SHP77 treated with DMSO at 0.1 percent for 48 hours (cell line): ENCODE measurements around the gene COA7.
"Not testable (repeated sequence)": the region's sequence is repeated elsewhere in the genome, so short reads cannot be mapped to it uniquely, and the experiment has no call there.

Source experiments
- DNase-seq: peaks from one replicate; lab custom pipeline; 2025; lab: John Stamatoyannopoulos, UW

The COA7 gene

DNA sequence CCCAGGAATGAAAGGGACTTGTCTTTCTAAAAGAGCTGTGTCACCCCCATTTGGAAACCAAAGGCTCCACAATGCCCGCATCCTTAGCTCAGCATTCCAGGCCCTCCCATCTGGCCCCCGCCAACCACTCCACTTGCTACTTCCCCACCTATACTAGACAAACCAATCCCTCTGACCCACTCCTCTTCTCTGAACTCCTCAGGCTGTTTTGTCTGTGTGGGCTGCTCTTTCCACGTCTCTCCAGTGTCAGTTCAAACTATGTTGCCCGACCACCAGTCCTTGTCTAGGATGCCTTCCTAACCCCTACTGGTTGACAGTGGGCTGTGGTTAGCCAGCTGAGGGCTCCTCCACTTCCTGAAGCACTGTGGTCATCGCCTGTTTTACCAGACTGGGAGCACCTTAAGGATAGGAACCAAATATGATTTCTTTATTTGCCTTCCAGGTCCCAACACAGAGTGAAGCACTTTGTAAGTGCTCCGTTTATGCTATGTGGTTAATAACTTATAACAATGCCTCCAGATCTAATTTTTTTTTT is 8.1 kb upstream of the COA7 start:
- DNase-seq: no peak

DNA sequence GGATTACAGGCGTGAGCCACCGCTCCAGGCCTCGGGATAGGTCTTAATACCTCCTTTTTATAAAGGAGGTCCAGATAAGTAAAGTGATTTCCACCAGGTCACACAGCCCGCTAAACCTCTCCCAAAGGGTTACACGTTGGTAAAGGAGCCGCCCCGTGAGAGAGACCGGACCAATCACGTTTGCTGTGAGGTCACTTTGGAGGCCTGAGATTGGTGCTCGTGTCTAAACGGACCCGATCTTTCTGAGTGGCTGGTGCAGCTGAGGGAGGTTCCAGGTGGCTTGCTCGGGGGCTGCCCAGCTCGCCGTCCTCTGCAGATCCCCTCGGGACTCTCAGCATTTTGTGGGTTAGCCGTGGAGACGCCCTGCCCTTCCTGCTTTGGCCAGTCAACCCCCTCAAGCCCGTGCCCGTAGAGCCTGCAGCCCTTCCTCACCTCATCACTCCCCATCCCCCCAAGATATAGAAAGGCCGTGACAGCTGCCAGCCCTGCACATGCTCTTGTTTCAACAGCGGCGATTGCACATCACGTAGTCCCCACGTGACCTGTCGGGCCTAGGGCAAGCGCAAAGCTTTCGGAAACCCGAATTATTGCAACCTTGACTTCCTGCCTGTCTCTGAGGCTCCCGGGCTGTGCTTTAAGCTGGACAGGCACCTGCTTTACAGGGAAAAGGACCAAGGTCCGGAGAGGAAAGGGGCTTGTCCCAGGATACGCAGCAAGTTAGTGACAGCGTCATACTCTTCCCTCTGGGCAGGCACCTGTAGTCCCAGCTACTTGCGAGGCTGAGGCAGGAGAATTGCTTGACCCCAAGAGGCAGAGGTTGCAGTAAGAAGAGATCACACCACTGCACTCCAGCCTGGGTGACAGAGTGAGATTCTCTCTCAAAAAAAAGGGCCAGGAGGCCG is 5.0 kb upstream of the COA7 start:
- DNase-seq: peak; percentile 93

DNA sequence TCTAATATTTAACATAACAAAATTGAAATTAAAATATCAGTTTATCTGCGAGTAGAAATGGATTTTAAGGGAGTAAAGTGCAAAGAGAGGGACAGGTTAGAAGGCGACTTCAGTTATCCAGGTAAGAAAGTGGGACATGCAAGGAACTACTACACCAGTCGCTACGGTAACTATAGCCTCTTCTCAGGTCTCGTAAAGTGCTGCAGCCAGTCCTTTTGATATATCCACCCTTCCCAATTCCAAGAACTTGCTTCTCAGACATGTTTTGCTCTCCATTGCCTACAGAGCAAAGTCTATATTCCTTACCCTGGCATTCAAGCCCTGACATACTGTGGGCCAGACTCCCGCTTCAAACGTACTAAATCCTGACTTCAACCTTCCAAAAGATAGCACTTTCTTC is 2.5 kb downstream of the COA7 start:
- no peak for DNase-seq

DNA sequence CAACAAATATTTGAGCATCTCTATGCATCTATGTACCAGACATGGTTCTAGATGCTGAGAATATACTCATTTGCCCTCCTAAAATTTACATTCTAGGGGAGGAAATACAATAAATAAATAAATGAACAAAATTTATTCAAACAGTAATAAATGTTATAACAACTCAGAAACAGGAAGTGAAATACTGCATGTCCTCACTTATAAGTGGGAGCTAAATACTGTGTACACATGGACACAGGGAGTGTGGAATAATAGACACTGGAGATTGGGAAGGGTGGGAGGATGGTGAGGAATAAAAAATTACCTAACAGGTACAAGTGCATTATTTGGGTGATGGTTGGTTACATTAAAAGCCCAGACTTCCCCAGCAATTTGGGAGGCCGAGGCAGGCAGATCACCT is 4.3 kb downstream of the COA7 start:
- no peak for DNase-seq

DNA sequence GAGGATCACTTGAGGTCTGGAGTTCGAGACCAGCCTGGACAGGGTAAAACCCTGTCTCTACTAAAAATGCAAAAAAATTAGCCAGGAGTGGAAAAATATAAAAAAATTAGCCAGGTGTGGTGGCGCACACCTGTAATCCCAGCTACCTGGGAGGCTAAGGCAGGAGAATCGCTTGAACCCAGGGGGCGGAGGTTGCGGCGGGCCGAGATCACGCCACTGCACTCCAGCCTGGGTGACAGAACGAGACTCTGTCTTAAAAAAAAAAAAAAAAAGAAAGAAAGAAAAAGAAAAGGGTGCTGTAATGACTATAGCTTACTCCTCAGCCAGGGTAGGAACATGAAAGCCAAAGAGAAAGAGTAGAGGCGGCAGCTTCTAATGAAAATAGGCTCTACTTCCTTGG is 4.8 kb downstream of the COA7 start:
- not testable (repeated sequence) for DNase-seq

DNA sequence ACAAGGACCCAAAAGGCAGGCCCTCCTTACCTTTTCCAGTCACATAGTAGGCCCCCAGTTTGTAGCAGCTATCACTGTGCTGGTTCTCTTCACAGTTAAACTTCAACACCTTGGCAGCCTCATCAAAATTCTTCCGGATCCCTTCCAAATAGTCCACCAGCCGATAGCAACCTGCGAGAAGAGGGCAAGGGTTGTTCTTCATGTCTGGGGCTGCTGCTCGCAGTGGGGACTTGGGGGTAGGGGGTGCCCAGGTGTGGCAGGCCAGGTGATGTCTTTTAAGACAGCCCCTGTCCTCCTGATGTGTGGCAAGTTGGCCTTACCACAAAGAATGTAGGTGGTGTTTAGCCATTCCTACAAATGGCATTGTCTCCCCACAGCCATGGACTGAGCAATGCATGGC is 5.5 kb downstream of the COA7 start:
- DNase-seq: no peak

DNA sequence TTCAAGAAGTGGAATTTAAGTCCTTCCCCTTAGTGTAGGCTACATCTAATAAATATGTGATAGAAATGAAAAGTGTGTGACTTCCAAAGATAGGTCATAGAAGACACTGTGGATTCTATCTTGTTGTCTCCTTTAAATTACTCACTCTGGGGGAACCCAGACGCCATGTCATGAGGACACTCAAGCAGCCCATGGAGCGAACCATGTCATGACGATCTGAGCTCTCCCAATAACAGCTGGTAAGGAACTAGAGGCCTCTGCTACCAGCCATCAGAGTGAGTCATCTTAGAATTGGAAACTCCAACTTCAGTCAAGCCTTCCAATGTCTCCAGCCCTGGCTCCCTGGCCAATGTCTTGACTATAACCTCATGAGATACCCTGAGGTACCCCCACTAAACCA is 6.3 kb downstream of the COA7 start:
- no peak for DNase-seq

DNA sequence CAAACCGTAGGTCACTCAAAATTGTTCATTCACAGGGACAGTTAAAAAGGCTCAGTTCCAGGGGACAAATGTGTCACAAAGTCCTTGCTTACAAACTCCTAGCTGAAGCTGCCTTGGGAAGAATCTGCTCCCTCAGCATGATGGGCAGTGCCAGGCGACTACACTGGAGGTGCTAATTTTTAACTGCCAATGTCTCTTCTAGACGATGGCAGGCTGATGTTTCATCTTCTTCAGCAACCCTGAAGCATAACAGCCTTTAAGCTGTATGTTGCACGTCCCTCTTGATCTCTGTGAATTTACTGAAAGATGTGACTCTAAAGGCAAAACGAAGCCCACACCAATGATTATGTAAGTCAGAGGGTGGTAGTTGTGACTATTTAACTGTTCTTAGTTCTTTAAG is 11.3 kb downstream of the COA7 start:
- no peak for DNase-seq

DNA sequence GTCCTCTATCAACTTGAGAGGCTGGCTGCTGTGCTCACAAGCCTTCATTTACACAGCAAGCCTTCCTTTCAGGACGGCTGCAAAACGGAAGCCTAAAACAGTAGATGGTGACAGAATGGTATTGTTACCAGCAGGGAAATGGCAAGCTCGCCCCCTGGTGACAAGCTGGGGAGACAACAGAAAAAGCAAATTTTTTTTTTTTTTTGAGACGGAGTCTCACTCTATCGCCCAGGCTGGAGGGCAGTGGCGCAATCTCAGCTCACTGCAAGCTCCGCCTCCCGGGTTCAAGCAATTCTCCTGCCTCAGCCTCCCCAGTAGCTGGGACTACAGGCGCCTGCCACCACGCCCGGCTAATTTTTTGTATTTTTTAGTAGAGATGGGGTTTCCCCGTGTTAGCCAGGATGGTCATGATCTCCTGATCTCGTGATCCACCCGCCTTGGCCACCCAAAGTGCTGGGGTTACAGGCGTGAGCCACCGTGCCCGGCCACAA is 11.8 kb downstream of the COA7 start:
- DNase-seq: peak; percentile 10

DNA sequence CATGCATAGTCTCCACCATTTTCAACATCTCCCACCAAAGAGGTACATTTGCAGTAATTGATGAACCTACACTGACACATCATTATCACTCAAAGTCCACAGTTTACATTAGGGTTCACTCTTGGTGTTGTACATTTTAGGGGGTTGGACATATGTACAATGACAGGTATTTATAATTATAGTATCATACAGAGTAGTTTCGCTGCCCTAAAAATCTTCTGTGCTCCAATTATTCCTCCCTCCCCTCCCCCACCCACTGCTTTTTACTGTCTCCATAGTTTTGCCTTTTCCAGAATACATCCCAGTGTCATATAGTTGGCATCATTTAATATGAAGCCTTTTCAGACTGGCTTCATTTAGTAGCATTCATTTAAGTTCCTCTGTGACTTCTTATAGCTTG is 13.6 kb downstream of the COA7 start:
- no peak for DNase-seq

DNA sequence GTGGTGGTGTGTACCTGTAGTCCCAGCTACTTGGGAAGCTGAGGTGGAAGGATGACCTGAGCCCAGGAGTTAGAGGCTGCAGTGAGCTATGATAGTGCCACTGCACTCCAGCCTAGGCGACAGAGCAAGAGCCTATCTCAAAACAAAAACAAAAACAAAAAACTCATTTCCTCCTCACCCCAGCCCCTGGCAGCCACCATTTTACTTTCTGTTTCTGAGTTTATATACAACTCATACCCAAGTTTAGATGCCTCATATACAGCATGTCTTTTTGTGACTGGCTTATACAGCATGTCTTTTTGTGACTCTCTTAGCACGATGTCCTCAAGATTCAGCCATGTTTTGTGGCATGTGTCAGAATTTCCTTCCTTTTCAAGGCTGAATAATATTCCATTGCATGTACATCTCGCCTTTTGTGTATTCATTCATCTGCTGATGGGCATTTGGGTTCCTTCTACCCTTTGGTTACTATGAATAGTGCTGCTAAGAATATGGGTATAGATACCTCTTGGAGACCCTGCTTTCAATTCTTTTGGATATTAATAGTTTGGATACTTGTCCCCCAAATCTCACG is 14.7 kb downstream of the COA7 start:
- DNase-seq: no peak

DNA sequence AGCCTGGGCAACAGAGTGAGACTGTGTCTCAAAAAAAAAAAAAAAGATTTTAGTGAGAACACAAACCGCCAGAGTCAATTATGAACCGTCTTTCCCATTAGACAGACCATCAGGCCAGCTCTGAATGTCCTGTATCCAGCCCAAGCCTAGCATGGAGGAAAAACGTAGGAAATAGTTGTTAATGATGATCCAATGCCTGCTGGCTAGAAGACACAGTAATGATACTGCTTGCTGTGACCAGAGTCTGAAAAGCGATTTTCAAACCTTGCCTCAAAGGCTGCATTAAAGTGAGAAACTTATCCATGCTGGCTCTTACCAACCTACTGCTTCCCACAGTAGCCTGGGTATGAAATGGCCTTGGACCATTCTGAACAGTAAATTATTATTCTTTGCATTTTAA is 17.0 kb downstream of the COA7 start:
- DNase-seq: no peak

DNA sequence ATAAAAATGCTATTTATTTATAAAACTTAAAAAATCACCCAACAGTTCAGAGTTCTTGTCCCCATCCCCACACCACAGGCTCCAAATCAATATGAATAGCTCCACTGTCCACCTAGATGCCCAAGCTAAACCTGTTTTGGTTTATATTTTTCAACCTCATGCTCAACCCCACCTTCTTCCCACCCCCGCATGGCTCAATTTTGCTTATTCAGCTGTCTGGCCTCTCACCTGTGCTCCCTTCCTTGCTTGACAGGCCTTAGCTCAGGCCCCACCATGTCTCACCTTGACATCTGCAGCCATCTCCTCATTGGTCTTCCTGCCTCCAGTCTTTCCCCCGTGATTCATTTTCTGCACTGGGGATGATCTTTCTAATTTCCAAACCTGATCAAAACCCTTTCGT is 17.8 kb downstream of the COA7 start:
- no peak for DNase-seq

DNA sequence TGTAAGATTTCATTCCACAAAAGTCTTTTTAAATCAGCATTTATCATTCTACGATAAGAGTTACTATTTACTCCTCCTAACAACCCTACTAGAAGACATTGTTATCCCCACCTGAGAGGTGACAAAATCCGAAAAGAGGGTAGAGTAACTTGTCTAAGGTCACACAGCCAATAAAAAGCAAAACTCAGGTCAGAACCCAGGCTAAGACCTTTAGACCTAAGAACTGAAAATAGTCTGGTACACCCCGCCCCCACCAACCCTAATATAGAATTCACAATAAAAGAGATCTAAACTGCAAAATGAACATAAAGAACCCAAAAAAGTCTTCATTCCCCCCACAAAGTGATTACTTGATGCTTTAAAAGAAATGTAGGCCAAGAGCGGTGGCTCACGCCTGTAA is 18.6 kb downstream of the COA7 start:
- no peak for DNase-seq

DNA sequence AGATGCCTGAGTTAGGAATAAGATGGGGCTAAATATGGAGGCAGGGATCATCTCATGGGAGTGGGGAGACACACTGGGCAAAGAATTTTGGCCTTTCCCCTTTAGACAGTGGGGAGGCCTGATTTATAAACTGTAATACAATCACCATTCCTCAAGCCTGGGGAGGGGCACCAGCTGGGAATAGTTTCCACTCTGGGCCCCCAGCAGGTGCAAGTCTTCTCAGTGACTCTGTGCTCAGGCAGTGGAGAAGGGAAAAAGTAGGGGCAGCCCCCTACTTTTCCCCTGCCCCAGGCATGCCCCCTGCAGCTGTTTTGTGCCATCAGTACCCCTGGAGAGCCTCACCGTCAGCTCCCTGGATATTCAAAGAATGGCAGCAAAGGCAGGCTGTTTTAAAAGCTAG is 19.1 kb downstream of the COA7 start:
- no peak for DNase-seq

DNA sequence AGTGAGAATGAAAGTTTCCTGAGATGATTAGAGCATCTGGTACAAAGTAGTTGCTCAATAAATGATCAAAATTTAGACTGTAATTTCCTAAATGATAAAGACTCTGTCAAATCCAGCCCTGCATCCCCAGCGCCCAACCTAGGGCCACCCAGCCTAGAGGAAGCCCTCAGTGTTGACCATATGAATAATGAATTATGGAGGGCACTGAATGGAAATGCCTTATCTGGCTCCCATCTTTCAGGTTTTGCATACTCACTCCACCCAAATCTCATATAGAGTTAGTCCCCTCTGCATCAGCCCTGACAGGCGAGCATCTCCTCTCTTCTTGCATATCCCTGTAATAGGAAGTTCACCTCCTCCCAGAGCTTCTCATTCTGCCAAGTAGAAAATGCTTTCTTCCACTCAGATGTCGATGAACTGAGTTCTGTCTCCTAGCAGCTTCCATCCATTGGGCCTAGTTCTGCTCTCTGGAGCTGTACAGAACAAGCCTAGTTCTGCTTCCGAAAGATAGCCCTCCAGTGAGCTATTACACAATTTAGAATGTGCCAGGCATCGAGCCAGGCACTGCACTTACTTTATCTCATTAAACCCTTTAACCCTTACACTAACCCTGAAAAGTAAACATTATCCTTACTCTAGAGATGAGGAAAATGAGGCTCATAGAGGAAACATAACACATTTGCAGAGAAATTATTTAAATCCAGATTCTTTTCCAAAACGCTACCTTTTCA is 20.9 kb downstream of the COA7 start:
- no peak for DNase-seq

DNA sequence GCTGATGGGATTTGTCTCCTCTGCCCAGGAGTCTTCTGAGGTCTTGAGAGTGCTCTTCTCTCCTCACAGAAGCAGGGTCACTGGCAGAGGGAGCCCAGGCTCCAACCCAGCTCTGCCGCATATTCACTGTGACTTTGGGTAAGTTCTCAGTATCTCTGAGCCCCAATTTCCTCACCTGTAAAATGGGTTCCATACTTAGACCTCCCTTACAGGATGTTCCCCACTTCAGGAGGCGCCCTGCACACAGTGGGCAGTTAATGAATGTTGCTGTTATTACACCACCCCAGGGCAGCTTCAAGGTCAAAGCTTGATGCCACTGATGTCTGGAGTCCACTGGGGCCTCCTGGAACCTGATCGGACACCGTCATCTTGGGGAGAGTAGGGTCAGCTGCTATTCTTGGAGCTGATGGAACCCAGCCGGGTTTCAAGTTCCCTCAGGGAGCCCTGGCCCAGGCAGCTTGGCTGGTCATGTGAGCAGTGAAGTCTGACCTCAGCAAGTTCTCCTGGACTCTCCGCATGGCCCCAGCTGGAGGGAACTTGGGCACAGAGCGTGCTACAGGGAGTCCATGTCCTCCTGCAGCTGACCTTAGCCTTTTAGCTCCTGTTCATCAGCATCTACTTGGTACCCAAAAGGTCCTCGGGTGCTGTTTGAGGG is 21.8 kb downstream of the COA7 start:
- DNase-seq: no peak

DNA sequence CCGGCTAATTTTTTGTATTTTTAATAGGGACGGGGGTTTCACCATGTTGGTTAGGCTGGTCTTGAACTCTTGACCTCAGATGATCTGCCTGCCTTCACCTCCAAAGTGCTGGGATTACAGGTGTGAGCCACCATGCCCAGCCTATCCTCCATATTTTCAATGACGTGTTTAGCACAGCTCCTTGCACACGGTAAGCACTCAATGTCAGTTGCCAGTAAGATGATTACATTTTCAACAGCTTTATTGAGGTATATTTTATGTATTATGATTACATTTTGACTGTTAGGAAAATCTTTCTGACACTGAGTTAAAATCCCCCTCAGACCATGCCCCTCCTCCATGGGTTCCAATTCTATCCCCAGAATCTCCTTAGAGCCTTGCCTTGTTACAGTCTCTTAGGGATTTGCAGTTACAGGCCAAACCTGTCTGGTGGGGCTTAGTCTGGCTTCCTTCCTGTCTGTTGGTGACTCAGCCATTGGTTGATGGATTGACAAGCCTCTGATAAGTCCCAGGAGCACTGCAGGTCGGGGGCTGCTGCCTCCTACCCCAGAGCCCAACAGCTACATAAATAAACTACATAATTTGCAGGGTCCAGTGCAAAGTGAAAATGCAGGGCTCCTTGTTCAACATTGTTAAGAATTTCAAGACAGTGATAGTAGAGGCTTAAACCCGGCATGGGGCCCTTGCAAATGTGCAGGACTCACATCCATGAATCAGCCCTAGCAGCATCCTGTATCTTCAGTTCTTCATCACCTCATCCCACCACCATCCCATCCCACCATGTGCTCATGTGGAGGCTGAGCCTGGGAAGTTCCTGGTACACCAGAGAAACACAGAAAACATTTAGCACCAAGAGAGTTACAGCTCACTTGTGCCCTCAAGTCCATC is 23.4 kb downstream of the COA7 start:
- DNase-seq: no peak

DNA sequence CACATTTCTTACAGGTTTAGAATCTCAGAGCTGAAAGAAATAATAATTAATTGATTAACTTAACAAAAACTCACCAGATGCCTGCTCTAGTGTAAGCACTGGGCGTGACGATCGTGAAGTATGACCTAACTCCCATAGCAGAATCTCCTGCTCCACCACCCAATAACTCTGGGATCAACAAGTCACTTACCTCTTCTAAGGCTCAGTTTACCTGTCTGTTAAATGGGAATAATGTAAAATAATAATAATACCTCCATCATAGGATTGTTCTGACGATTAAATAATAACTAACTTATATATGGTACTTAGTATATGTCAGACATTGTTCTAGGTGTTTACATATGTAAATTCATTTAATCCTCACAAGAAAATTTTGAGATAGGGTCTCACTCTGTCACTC is 24.6 kb downstream of the COA7 start:
- no peak for DNase-seq

DNA sequence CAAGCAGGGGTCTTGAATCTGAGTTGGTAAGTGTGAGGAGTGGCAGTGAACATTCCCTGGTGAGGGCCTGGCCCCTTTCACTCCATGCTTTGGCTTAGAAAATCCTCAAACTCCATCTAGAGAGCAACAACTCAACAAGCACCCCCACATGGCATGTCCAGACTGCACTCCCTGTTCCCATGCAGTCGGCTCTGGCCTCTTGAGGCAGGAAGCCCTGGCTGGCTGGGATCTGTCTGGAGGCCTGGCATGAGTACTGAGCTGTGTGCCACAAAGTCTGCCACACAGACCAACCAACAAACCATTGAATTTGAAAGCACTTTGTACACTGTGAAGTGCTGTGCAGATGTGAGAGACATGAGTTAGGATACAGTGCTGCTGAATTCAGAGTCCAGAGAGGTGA is 25.2 kb downstream of the COA7 start:
- DNase-seq: no peak

DNA sequence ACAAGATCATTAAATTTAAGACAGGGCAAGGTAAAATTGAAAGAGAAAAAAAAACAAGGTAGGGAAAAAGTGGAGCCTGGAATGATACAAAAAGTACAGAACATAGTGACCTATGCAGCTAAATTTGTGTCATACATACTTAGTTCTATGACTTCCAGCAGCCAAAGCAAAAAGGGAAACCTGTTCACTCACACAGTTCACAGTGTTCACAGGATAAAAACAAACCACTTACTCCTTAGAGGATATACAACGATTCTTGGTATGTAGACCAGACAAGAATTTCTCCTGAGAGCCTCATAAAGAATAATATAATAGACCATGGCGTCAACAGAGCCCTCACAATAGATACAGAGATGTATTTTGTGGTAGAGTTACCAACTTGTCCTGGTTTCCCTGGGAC is 27.5 kb downstream of the COA7 start:
- no peak for DNase-seq
